Forelimb muscle (tissue), 1 donor: ENCODE results near the gene PXMP4. TPM values are rescaled to one million over a fixed set of nuclear protein-coding genes. Genes with fewer than 3 reads are reported as not detected.

Source experiments
- DNase-seq: peaks from one replicate; pipeline ENCODE4 v3.0.0-alpha.2; 2013; ENCODE audit warnings: low read depth
- polyA plus RNA-seq: library from polyadenylated mRNA; unstranded; fragments of 120-200 nt; gene quantifications from one replicate; pipeline ENCODE4 v1.2.1, GENCODE V29; 2013; ENCODE audit not compliant: insufficient read length

The PXMP4 gene
- polyA plus RNA-seq, 1 donor: 9.1 TPM

GRCh38 chr20:33656010-33656782, 63.9 kb downstream of the PXMP4 start:
- DNase-seq: no peak

- DNase-seq: no peak
Measured at GRCh38 chr20:33655164-33655563, 64.9 kb downstream of the PXMP4 start.

- DNase-seq: no peak
Measured at GRCh38 chr20:33654680-33655161, 65.4 kb downstream of the PXMP4 start.

- no peak for DNase-seq
Measured at GRCh38 chr20:33653900-33654596, 66.1 kb downstream of the PXMP4 start.

GRCh38 chr20:33653218-33653899, 66.8 kb downstream of the PXMP4 start:
- no peak for DNase-seq

Other genes with a start within 250 kb of the PXMP4 start
- 17.5 TPM for gene CBFA2T2, start 230.2 kb downstream of the PXMP4 start, polyA plus RNA-seq
- 0.19 TPM for gene C20orf144, start 58.0 kb downstream of the PXMP4 start, polyA plus RNA-seq
- 0.33 TPM for gene ACTL10, start 53.4 kb downstream of the PXMP4 start, polyA plus RNA-seq
- 29.9 TPM for gene NECAB3, start 45.9 kb downstream of the PXMP4 start, polyA plus RNA-seq
- gene E2F1, start 33.9 kb downstream of the PXMP4 start, polyA plus RNA-seq: 9.6 TPM
- 2.8 TPM for gene ZNF341, start 11.7 kb upstream of the PXMP4 start, polyA plus RNA-seq
- gene CHMP4B, start 91.0 kb upstream of the PXMP4 start, polyA plus RNA-seq: 66.9 TPM